ENCODE data around the gene AFF4. TPM values are rescaled to one million over a fixed set of nuclear protein-coding genes. Genes with fewer than 3 reads are reported as not detected.
A peak's percentile ranks its signal among the peaks of the same experiment; 100 is the strongest.

Gene AFF4
- total RNA-seq, 2 experiments from 2014 or later = 19.4 to 19.9 TPM

GRCh38 chr5:132943362-132944022 lies 19.9 kb downstream of the AFF4 start:
- DNase-seq (no peak), ATAC-seq (no peak)
- Mint-ChIP-seq H3K9me3 (no peaks in the 10 kb centered on the region), H3K27me3 (no peaks in the 10 kb centered on the region), H3K27ac (no peak overlapping the region), H3K36me3 (ENCODE audit: low read depth) (peaks cover 11% of the 10 kb centered on the region), H3K4me3 (no peak overlapping the region), H3K4me1 (ENCODE audit: low read depth) (peaks cover 33% of the 10 kb centered on the region)
- POLR2A ChIA-PET = interaction anchor here (0.9 kb wide), 1 partner anchor 11 kb away, joined by 3 read pairs; no protein-coding TSS in a partner anchor
- intact Hi-C loops (cut with micrococcal nuclease) = no loop called here
- CTCF ChIA-PET = interaction anchor here (1.6 kb wide), 1 partner anchor 10 kb away, joined by 3 read pairs; no protein-coding TSS in a partner anchor
- no peak for TF ChIP-seq CTCF (IDR thresholded peaks at IDR 0.05)

- no peaks in the 10 kb centered on the region for H3K9me3 Mint-ChIP-seq
- H3K27me3 Mint-ChIP-seq = no peaks in the 10 kb centered on the region
- peaks cover 28% of the 10 kb centered on the region for H3K4me1 Mint-ChIP-seq (ENCODE audit: low read depth)
- ChIA-PET CTCF (no interaction called here), POLR2A (no interaction called here)
- peak overlapping the region; percentile 24 for H3K27ac Mint-ChIP-seq
- no peak for TF ChIP-seq CTCF (IDR thresholded peaks at IDR 0.05)
- H3K36me3 Mint-ChIP-seq (ENCODE audit: low read depth) = peaks cover 11% of the 10 kb centered on the region
- no peak for DNase-seq
- no peak overlapping the region for H3K4me3 Mint-ChIP-seq
- intact Hi-C loops (cut with micrococcal nuclease) = no loop called here
- no peak for ATAC-seq
These were observed 22.1 kb downstream of the AFF4 start for GRCh38 chr5:132941331-132941730.

GRCh38 chr5:132928062-132928407 lies 35.4 kb downstream of the AFF4 start:
- ATAC-seq = no peak
- intact Hi-C loops (cut with micrococcal nuclease) = no loop called here
- TF ChIP-seq CTCF (IDR thresholded peaks at IDR 0.05) = no peak
- DNase-seq = no peak
- H3K4me1 Mint-ChIP-seq (ENCODE audit: low read depth) = peaks cover 9% of the 10 kb centered on the region
- no peaks in the 10 kb centered on the region for H3K27me3 Mint-ChIP-seq
- H3K9me3 Mint-ChIP-seq = no peaks in the 10 kb centered on the region
- ChIA-PET CTCF (no interaction called here), POLR2A (no interaction called here)
- peaks cover 45% of the 10 kb centered on the region for H3K36me3 Mint-ChIP-seq (ENCODE audit: low read depth)
- no peak overlapping the region for H3K27ac Mint-ChIP-seq
- no peak overlapping the region for H3K4me3 Mint-ChIP-seq

- ATAC-seq (no peak), DNase-seq (no peak)
- no peaks in the 10 kb centered on the region for H3K27me3 Mint-ChIP-seq
- H3K4me3 Mint-ChIP-seq = no peak overlapping the region
- no peak overlapping the region for H3K27ac Mint-ChIP-seq
- ChIA-PET CTCF (interaction anchor here (0.9 kb wide), 1 partner anchor 219 kb away, joined by 3 read pairs; no protein-coding TSS in a partner anchor), POLR2A (no interaction called here)
- peaks cover 9% of the 10 kb centered on the region for H3K4me1 Mint-ChIP-seq (ENCODE audit: low read depth)
- TF ChIP-seq CTCF (IDR thresholded peaks at IDR 0.05) = no peak
- H3K36me3 Mint-ChIP-seq (ENCODE audit: low read depth) = peaks cover 41% of the 10 kb centered on the region
- intact Hi-C loops (cut with micrococcal nuclease) = no loop called here
- H3K9me3 Mint-ChIP-seq = no peaks in the 10 kb centered on the region
These were observed 35.9 kb downstream of the AFF4 start for GRCh38 chr5:132927355-132928061.

GRCh38 chr5:132926437-132926836 lies 37.0 kb downstream of the AFF4 start:
- Mint-ChIP-seq H3K4me3 (no peak overlapping the region), H3K27ac (no peak overlapping the region), H3K36me3 (ENCODE audit: low read depth) (peaks cover 43% of the 10 kb centered on the region), H3K4me1 (ENCODE audit: low read depth) (peaks cover 9% of the 10 kb centered on the region), H3K9me3 (no peaks in the 10 kb centered on the region), H3K27me3 (no peaks in the 10 kb centered on the region)
- intact Hi-C loops (cut with micrococcal nuclease) = no loop called here
- TF ChIP-seq CTCF (IDR thresholded peaks at IDR 0.05) = no peak
- ATAC-seq (no peak), DNase-seq (no peak)
- ChIA-PET POLR2A (interaction anchor here (0.6 kb wide), 1 partner anchor 125 kb away, joined by 3 read pairs; the partner anchor contains the start of gene HSPA4), CTCF (interaction anchor here (0.9 kb wide), 1 partner anchor 217 kb away, joined by 3 read pairs; no protein-coding TSS in a partner anchor)

Measured in activated CD8-positive, alpha-beta T cell treated with anti-CD3 and anti-CD28 coated beads for 36 hours (primary cell).